ENCODE results near the gene SLC4A7. TPM values are rescaled to one million over a fixed set of nuclear protein-coding genes. Genes with fewer than 3 reads are reported as not detected.
A peak's percentile ranks its signal among the peaks of the same experiment; 100 is the strongest.
"Not testable (repeated sequence)": the region's sequence is repeated elsewhere in the genome, so short reads cannot be mapped to it uniquely, and the experiment has no call there.

Gene SLC4A7
- total RNA-seq, 8 experiments from 2014 or later, result 40.3 to 187 (median 67.5) TPM

GRCh38 chr3:27345045-27345444 lies 139.1 kb downstream of the SLC4A7 start:
- ATAC-seq (replicated peaks in 6 of 8), result no peak
- in situ Hi-C loops (cut with MboI; ENCODE audit: low pct_unique_long_range_greater_than_20kb in 2 of 9, low sequenced_read_pairs in 9 of 9, unreplicated experiment in 9 of 9), result loop anchor here in 1 of 9 experiments (25.0 kb wide), 1 partner anchor 342 kb away; no protein-coding TSS in a partner anchor
- Histone ChIP-seq H3K4me3 (no peak overlapping the region), H3K4me1 (replicated peaks in 1 of 2) (no peaks in the 10 kb centered on the region), H3K27ac (no peak overlapping the region)
- WGBS, 10 experiments, result 63 to 96% (median 75%) methylated on average over 1 to 2 of the region's 2 CpGs; no CpG with 5 or more reads in 2 of the 10 experiments

- no peak overlapping the region for H3K27ac ChIP-seq
- no peak overlapping the region for H3K4me3 ChIP-seq
- no peak for ATAC-seq (replicated peaks in 6 of 8)
- in situ Hi-C loops (cut with MboI; ENCODE audit: low pct_unique_long_range_greater_than_20kb in 2 of 9, low sequenced_read_pairs in 9 of 9, unreplicated experiment in 9 of 9), result loop anchor here in 1 of 9 experiments (25.0 kb wide), 1 partner anchor 343 kb away; no protein-coding TSS in a partner anchor
- 84 to 100% (median 91%) methylated on average over 1 to 3 of the region's 3 CpGs for WGBS, 10 experiments
- H3K4me1 ChIP-seq (replicated peaks in 1 of 2), result no peaks in the 10 kb centered on the region
Observed at GRCh38 chr3:27344192-27344591, 140.0 kb downstream of the SLC4A7 start.

GRCh38 chr3:27342267-27342666 lies 141.9 kb downstream of the SLC4A7 start:
- no peaks in the 10 kb centered on the region for H3K4me1 ChIP-seq (replicated peaks in 1 of 2)
- WGBS, 10 experiments, result 14 to 100% (median 53%) methylated on average over 1 of the region's 1 CpG; no CpG with 5 or more reads in 4 of the 10 experiments
- H3K4me3 ChIP-seq, result no peak overlapping the region
- in situ Hi-C loops (cut with MboI; ENCODE audit: low pct_unique_long_range_greater_than_20kb in 2 of 9, low sequenced_read_pairs in 9 of 9, unreplicated experiment in 9 of 9), result loop anchor here in 1 of 9 experiments (25.0 kb wide), 1 partner anchor 345 kb away; no protein-coding TSS in a partner anchor
- no peak for ATAC-seq (replicated peaks in 6 of 8)
- no peak overlapping the region for H3K27ac ChIP-seq

GRCh38 chr3:27340534-27340933 lies 143.7 kb downstream of the SLC4A7 start:
- WGBS, 10 experiments, result 0 to 100% (median 75%) methylated on average over 1 of the region's 1 CpG
- ATAC-seq (replicated peaks in 6 of 8), result peak in 1 of 8 experiments; percentile 32
- Histone ChIP-seq H3K27ac (no peak overlapping the region), H3K4me3 (no peak overlapping the region), H3K4me1 (replicated peaks in 1 of 2) (no peaks in the 10 kb centered on the region)
- in situ Hi-C loops (cut with MboI; ENCODE audit: low pct_unique_long_range_greater_than_20kb in 2 of 9, low sequenced_read_pairs in 9 of 9, unreplicated experiment in 9 of 9), result loop anchor here in 1 of 9 experiments (25.0 kb wide), 1 partner anchor 347 kb away; no protein-coding TSS in a partner anchor

- Histone ChIP-seq H3K27ac (no peak overlapping the region), H3K4me1 (replicated peaks in 1 of 2) (no peaks in the 10 kb centered on the region), H3K4me3 (no peak overlapping the region)
- in situ Hi-C loops (cut with MboI; ENCODE audit: low pct_unique_long_range_greater_than_20kb in 2 of 9, low sequenced_read_pairs in 9 of 9, unreplicated experiment in 9 of 9), result loop anchor here in 1 of 9 experiments (25.0 kb wide), 1 partner anchor 352 kb away; no protein-coding TSS in a partner anchor
- ATAC-seq (replicated peaks in 6 of 8), result no peak
- 50 to 100% (median 77%) methylated on average over 1 of the region's 1 CpG for WGBS, 10 experiments
Observed at GRCh38 chr3:27335571-27335970, 148.6 kb downstream of the SLC4A7 start.

GRCh38 chr3:27333843-27334242 lies 150.3 kb downstream of the SLC4A7 start:
- H3K4me3 ChIP-seq, result no peak overlapping the region
- ATAC-seq (replicated peaks in 6 of 8), result no peak
- H3K4me1 ChIP-seq (replicated peaks in 1 of 2), result no peaks in the 10 kb centered on the region
- no peak overlapping the region for H3K27ac ChIP-seq
- in situ Hi-C loops (cut with MboI; ENCODE audit: low pct_unique_long_range_greater_than_20kb in 2 of 9, low sequenced_read_pairs in 9 of 9, unreplicated experiment in 9 of 9), result loop anchor here in 1 of 9 experiments (25.0 kb wide), 1 partner anchor 353 kb away; no protein-coding TSS in a partner anchor

- in situ Hi-C loops (cut with MboI; ENCODE audit: low pct_unique_long_range_greater_than_20kb in 2 of 9, low sequenced_read_pairs in 9 of 9, unreplicated experiment in 9 of 9), result loop anchor here in 1 of 9 experiments (25.0 kb wide), 1 partner anchor 358 kb away; no protein-coding TSS in a partner anchor
- H3K27ac ChIP-seq; ATAC-seq (replicated peaks in 6 of 8); H3K4me3 ChIP-seq; H3K4me1 ChIP-seq (replicated peaks in 1 of 2): not testable (repeated sequence)
- 33 to 100% (median 100%) methylated on average over 1 to 4 of the region's 4 CpGs; no CpG with 5 or more reads in 1 of the 10 experiments for WGBS, 10 experiments
Observed at GRCh38 chr3:27328982-27329762, 155.0 kb downstream of the SLC4A7 start.

GRCh38 chr3:27326629-27327545 lies 157.3 kb downstream of the SLC4A7 start:
- Histone ChIP-seq H3K4me1 (replicated peaks in 1 of 2) (no peaks in the 10 kb centered on the region), H3K4me3 (no peak overlapping the region), H3K27ac (no peak overlapping the region)
- WGBS, 10 experiments, result 10 to 100% (median 80%) methylated on average over 1 to 7 of the region's 8 CpGs; no CpG with 5 or more reads in 1 of the 10 experiments
- peak in 3 of 8 experiments; percentile 86 to 92 (median 89) for ATAC-seq (replicated peaks in 6 of 8)
- in situ Hi-C loops (cut with MboI; ENCODE audit: low pct_unique_long_range_greater_than_20kb in 2 of 9, low sequenced_read_pairs in 9 of 9, unreplicated experiment in 9 of 9), result loop anchor here in 1 of 9 experiments (25.0 kb wide), 1 partner anchor 360 kb away; no protein-coding TSS in a partner anchor

GRCh38 chr3:27326202-27326601 lies 158.0 kb downstream of the SLC4A7 start:
- peak in 2 of 8 experiments; percentile 51 to 54 for ATAC-seq (replicated peaks in 6 of 8)
- 0 to 100% (median 89%) methylated on average over 1 of the region's 1 CpG; no CpG with 5 or more reads in 1 of the 10 experiments for WGBS, 10 experiments
- in situ Hi-C loops (cut with MboI; ENCODE audit: low pct_unique_long_range_greater_than_20kb in 2 of 9, low sequenced_read_pairs in 9 of 9, unreplicated experiment in 9 of 9), result loop anchor here in 1 of 9 experiments (25.0 kb wide), 1 partner anchor 361 kb away; no protein-coding TSS in a partner anchor
- Histone ChIP-seq H3K4me1 (replicated peaks in 1 of 2) (no peaks in the 10 kb centered on the region), H3K4me3 (no peak overlapping the region), H3K27ac (no peak overlapping the region)

GRCh38 chr3:27325419-27325818 lies 158.8 kb downstream of the SLC4A7 start:
- ATAC-seq (replicated peaks in 6 of 8), result peak in 1 of 8 experiments; percentile 19
- WGBS, 10 experiments, result no CpG with 5 or more reads among the region's 1 CpG
- H3K4me1 ChIP-seq (replicated peaks in 1 of 2), result no peaks in the 10 kb centered on the region
- in situ Hi-C loops (cut with MboI; ENCODE audit: low pct_unique_long_range_greater_than_20kb in 2 of 9, low sequenced_read_pairs in 9 of 9, unreplicated experiment in 9 of 9), result loop anchor here in 1 of 9 experiments (25.0 kb wide), 1 partner anchor 362 kb away; no protein-coding TSS in a partner anchor
- H3K27ac ChIP-seq, result no peak overlapping the region
- H3K4me3 ChIP-seq, result no peak overlapping the region

GRCh38 chr3:27324686-27325085 lies 159.5 kb downstream of the SLC4A7 start:
- no peaks in the 10 kb centered on the region for H3K4me1 ChIP-seq (replicated peaks in 1 of 2)
- 20 to 61% (median 49%) methylated on average over 1 to 2 of the region's 2 CpGs; no CpG with 5 or more reads in 3 of the 10 experiments for WGBS, 10 experiments
- ATAC-seq (replicated peaks in 6 of 8), result no peak
- no peak overlapping the region for H3K27ac ChIP-seq
- in situ Hi-C loops (cut with MboI; ENCODE audit: low pct_unique_long_range_greater_than_20kb in 2 of 9, low sequenced_read_pairs in 9 of 9, unreplicated experiment in 9 of 9), result loop anchor here in 4 of 9 experiments (25.0 kb wide), 1 partner anchor 363 kb away; no protein-coding TSS in a partner anchor
- H3K4me3 ChIP-seq, result no peak overlapping the region

GRCh38 chr3:27323087-27323570 lies 161.1 kb downstream of the SLC4A7 start:
- no peak for ATAC-seq (replicated peaks in 6 of 8)
- Histone ChIP-seq H3K4me3 (no peak overlapping the region), H3K27ac (no peak overlapping the region), H3K4me1 (replicated peaks in 1 of 2) (no peaks in the 10 kb centered on the region)
- in situ Hi-C loops (cut with MboI; ENCODE audit: low pct_unique_long_range_greater_than_20kb in 2 of 9, low sequenced_read_pairs in 9 of 9, unreplicated experiment in 9 of 9), result loop anchor here in 3 of 9 experiments (25.0 kb wide), 1 partner anchor 364 kb away; no protein-coding TSS in a partner anchor
- 20 to 100% (median 61%) methylated on average over 1 to 3 of the region's 3 CpGs; no CpG with 5 or more reads in 2 of the 10 experiments for WGBS, 10 experiments
